AG04449 (cell line): ENCODE measurements around the gene BUB1B.

Experiments
- CTCF ChIA-PET: fragments of 350-600 bp; formaldehyde crosslinking; extraction: SDS; loops from one replicate; lab custom pipeline; 2021; ENCODE audit warnings: antibody characterized with exemption; lab: Yijun Ruan, JAX
- POLR2A ChIA-PET: fragments of 400-600, 350-600 bp; formaldehyde crosslinking; extraction: SDS; loops from one replicate; lab custom pipeline; 2020; ENCODE audit warnings: antibody characterized with exemption, inconsistent platforms; lab: Yijun Ruan, JAX
- DNase-seq: peaks from one replicate; pipeline ENCODE4 v3.0.0-alpha.2; 2010; ENCODE audit warnings: low read depth, low spot score
- H3K4me3 ChIP-seq: 2 replicates; pipeline ENCODE4 v1.5.1; 2011; ENCODE audit warnings: low read depth, mild to moderate bottlenecking, control low read depth, low read length
- TF ChIP-seq, protein P1 (sequence below): IDR thresholded peaks from one replicate; pipeline ENCODE4 v1.5.1; 2011; ENCODE audit warnings: mild to moderate bottlenecking, moderate library complexity, low read length, control low read depth, inconsistent platforms; ENCODE audit not compliant: insufficient read depth; ENCODE audit errors: missing control alignments

Gene BUB1B

DNA sequence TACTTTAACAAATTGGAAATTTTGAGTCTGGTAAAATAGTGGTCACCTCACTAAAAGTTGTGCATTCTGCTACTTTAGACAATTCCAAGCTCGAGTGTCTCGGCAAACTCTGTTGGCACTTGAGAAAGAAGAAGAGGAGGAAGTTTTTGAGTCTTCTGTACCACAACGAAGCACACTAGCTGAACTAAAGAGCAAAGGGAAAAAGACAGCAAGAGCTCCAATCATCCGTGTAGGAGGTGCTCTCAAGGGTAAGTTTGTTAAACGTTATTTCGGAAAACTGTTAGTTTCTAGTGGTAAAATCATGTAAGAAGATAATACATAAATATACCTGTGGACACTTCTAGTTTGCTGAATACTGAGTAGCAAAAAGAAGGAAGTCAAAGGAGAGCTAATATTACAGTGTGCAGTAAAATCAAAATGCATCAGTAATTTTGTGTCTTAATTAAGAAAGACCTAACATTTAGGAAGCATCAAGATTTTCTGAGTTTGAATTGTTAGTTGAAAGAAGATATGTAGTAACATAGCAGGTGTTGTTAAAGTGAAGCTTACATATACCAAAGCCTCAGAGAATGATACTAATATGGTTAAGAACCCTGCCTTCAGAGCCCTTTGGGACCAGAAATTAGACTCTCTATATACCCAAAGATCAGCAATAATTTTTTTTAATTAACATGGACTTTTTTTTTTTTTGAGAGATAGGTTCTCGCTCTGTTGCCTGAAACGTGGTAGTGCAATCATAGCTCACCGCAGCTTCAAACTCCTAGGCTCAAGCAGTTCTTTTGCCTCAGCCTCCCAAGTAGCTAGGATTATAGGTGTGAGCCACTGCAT, 23.0 kb downstream of the BUB1B start:
- CTCF ChIA-PET = interaction anchor here (1.2 to 2.3 kb wide), 5 partner anchors 9 to 138 kb away, joined by 3 to 12 read pairs (median 4); no protein-coding TSS in a partner anchor
- DNase-seq = no peak
- H3K4me3 ChIP-seq = no peak overlapping the region
- POLR2A ChIA-PET = no interaction called here
- TF ChIP-seq, protein P1, sequence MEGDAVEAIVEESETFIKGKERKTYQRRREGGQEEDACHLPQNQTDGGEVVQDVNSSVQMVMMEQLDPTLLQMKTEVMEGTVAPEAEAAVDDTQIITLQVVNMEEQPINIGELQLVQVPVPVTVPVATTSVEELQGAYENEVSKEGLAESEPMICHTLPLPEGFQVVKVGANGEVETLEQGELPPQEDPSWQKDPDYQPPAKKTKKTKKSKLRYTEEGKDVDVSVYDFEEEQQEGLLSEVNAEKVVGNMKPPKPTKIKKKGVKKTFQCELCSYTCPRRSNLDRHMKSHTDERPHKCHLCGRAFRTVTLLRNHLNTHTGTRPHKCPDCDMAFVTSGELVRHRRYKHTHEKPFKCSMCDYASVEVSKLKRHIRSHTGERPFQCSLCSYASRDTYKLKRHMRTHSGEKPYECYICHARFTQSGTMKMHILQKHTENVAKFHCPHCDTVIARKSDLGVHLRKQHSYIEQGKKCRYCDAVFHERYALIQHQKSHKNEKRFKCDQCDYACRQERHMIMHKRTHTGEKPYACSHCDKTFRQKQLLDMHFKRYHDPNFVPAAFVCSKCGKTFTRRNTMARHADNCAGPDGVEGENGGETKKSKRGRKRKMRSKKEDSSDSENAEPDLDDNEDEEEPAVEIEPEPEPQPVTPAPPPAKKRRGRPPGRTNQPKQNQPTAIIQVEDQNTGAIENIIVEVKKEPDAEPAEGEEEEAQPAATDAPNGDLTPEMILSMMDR = no peak

DNA sequence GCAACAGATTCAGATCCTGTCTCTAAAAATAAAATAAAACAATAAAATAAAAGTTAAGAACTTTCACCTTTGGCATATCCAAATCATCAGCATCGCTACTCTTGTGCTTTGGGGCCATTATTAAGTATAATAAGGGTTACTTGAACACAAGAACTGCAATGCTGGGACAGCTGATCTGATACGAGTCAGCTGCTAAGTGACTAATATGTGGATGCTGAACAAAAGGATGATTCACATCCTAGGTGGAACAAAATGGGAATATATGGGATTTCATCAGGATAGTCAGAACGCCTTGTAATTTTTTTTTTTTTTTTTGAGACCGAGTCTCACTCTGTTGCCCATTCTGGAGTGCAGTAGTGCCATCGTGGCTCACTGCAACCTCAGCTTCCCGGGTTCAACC, 29.7 kb downstream of the BUB1B start:
- POLR2A ChIA-PET = no interaction called here
- TF ChIP-seq, protein P1 = no peak
- H3K4me3 ChIP-seq = no peak overlapping the region
- DNase-seq = no peak
- CTCF ChIA-PET = interaction anchor here (1.7 to 2.0 kb wide), 3 partner anchors 9 to 145 kb away, joined by 3 to 5 read pairs (median 5); no protein-coding TSS in a partner anchor

DNA sequence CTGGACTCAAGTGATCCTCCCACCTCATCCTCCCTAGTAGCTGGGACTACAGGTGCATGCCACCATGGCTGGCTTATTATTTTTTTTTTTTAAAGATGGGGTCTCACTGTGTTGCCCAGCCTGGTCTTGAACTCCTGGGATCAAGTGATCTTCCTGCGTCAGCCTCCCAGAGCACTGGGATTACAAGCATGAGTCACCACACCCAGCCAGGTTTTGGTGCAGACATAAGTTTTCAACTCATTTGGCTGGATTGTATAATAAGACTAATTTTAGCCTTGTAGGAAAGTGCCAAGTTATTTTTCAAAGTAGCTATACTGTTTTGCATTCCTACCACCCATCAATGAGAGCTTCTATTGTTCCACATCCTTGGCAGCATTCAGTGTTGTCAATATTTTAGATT, 32.1 kb downstream of the BUB1B start:
- DNase-seq = peak; percentile 9
- TF ChIP-seq, protein P1 = no peak
- CTCF ChIA-PET = no interaction called here
- POLR2A ChIA-PET = interaction anchor here (0.7 kb wide), 1 partner anchor 10 kb away, joined by 3 read pairs; no protein-coding TSS in a partner anchor
- no peak overlapping the region for H3K4me3 ChIP-seq

DNA sequence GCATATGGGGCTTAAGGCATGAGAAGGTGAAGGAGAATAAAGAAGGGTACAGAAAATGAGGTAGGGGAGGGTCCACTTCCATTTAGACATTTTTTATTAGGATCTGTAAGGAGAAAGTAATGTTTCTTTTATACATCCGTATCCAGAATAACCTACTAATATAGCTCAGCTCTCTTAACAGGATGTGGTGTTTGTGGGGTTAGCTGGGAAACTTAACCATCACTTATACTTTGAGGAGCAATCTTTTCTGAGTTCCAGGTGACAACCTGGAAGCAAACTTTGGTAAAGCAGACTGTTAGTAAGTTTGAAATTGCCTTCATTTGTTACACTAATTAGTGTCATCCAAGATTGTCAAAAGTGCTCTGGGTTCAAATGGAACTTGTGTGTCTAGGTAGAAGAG, 36.6 kb downstream of the BUB1B start:
- no peak for DNase-seq
- TF ChIP-seq, protein P1 = no peak
- ChIA-PET POLR2A (no interaction called here), CTCF (interaction anchor here (1.1 to 49.7 kb wide), 4 partner anchors 9 to 124 kb away, joined by 3 to 1718 read pairs (median 19); no protein-coding TSS in a partner anchor)
- no peak overlapping the region for H3K4me3 ChIP-seq

DNA sequence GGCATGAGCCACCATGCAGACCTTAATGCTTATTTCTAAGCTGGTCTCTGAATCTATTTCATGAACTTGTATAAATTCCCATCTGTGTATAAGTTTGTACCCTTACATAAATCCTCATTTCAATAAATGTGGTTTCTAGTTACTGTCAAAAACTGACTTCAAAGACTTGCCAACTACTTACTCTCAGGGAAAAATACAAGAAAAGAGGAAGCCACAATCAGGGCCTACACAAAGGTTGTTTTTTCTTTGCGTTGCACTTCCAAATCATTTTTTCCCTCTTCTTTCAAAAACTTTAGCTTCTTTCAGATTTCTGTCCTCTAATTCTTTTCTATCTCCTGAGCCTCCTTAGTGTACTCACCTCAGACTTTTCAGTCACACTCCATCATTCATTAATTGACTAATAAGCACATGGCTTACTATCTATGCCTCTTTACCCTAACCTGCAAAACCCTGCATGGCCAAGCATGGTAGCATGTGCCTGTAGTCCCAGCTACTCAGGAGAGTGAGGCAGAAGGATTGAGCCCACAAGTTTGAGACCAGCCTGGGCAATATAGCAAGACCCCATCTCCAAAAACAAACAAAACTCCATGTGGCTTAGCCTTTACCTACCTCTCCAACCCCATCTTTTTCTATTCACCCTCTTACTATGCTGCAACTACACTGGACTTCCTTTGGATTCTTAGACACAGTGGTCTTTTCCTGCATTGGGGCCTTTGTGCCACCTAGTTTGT, 37.7 kb downstream of the BUB1B start:
- POLR2A ChIA-PET = no interaction called here
- DNase-seq = no peak
- no peak overlapping the region for H3K4me3 ChIP-seq
- TF ChIP-seq, protein P1 = no peak
- CTCF ChIA-PET = interaction anchor here (1.1 to 49.7 kb wide), 8 partner anchors 8 to 151 kb away, joined by 3 to 1718 read pairs (median 3); partner anchors contain the start of gene ANKRD63
